Duodenal mucosa (tissue), 2 donors: Measurements from ENCODE around the gene PRDM2.

Experiments used
- H3K27ac ChIP-seq: one replicate; pipeline ENCODE4 v1.7.0; 2013; ENCODE audit warnings: low read depth, low read length
- H3K27me3 ChIP-seq, 2 donors: one replicate each; pipeline ENCODE4 v1.7.0; 2013; ENCODE audit warnings: low read length in 2 of 2, control low read depth in 1 of 2; ENCODE audit not compliant: insufficient read depth in 2 of 2, control insufficient read depth in 1 of 2
- H3K36me3 ChIP-seq, 2 donors: one replicate each; pipeline ENCODE4 v1.7.0; 2013; ENCODE audit warnings: low read length in 2 of 2, control low read depth in 1 of 2; ENCODE audit not compliant: insufficient read depth in 2 of 2, control insufficient read depth in 1 of 2
- H3K4me1 ChIP-seq, 2 donors: one replicate each; pipeline ENCODE4 v1.7.0; 2013; ENCODE audit warnings: low read length in 2 of 2, control low read depth in 1 of 2; ENCODE audit not compliant: insufficient read depth in 2 of 2, control insufficient read depth in 1 of 2
- H3K4me3 ChIP-seq, 2 donors: one replicate each; pipeline ENCODE4 v1.7.0; 2013; ENCODE audit warnings: low read length in 2 of 2, low read depth in 1 of 2
- H3K9ac ChIP-seq, 2 donors: one replicate each; pipeline ENCODE4 v1.7.0; 2013; ENCODE audit warnings: low read length in 2 of 2, low read depth in 1 of 2
- H3K9me3 ChIP-seq, 2 donors: one replicate each; pipeline ENCODE4 v1.7.0; 2013; ENCODE audit warnings: low read length in 2 of 2, control low read depth in 1 of 2; ENCODE audit not compliant: control insufficient read depth in 1 of 2

Gene PRDM2

GRCh38 chr1:13772271-13772670 lies 72.3 kb downstream of the PRDM2 start:
- peaks cover 20 to 36% of the 10 kb centered on the region in 2 donors for H3K36me3 ChIP-seq
- no peaks in the 10 kb centered on the region for H3K9me3 ChIP-seq
- H3K27me3 ChIP-seq = no peaks in the 10 kb centered on the region
- H3K9ac ChIP-seq = no peak overlapping the region
- peaks cover 0 to 4% of the 10 kb centered on the region in 2 donors for H3K4me1 ChIP-seq
- H3K4me3 ChIP-seq = no peak overlapping the region
- no peak overlapping the region for H3K27ac ChIP-seq

DNA sequence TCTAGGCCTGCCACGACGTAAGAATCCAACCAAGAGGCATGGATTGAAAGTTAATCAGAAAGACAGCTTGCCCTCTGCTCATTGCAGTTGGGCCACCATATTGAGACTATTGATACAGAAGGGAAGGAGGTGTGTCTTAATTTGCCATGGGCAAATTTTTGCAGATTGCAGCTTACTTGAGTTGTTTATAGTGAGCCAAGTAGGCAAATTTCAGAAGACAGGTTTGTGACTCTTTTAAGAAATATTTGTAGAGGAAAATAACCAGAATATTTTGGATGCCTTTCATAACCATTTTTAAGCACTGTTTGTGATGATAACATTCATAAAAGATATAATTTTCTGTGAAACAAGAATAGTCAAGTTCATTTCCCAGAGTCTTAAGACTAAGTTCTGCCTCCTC lies 74.1 kb downstream of the PRDM2 start:
- no peaks in the 10 kb centered on the region for H3K9me3 ChIP-seq
- H3K4me3 ChIP-seq = no peak overlapping the region
- H3K4me1 ChIP-seq = no peaks in the 10 kb centered on the region
- peaks cover 26 to 50% of the 10 kb centered on the region in 2 donors for H3K36me3 ChIP-seq
- H3K27ac ChIP-seq = no peak overlapping the region
- H3K9ac ChIP-seq = no peak overlapping the region
- no peaks in the 10 kb centered on the region for H3K27me3 ChIP-seq

GRCh38 chr1:13775459-13775858 lies 75.5 kb downstream of the PRDM2 start:
- Histone ChIP-seq H3K27ac (no peak overlapping the region), H3K36me3 (peaks cover 31 to 58% of the 10 kb centered on the region in 2 donors), H3K4me1 (no peaks in the 10 kb centered on the region)

GRCh38 chr1:13775916-13776315 lies 75.9 kb downstream of the PRDM2 start:
- H3K27ac ChIP-seq = no peak overlapping the region
- no peaks in the 10 kb centered on the region for H3K4me1 ChIP-seq
- H3K4me3 ChIP-seq = no peak overlapping the region
- no peak overlapping the region for H3K9ac ChIP-seq
- no peaks in the 10 kb centered on the region for H3K9me3 ChIP-seq
- H3K36me3 ChIP-seq = peaks cover 31 to 59% of the 10 kb centered on the region in 2 donors
- no peaks in the 10 kb centered on the region for H3K27me3 ChIP-seq

More at GRCh38 chr1:13775459-13775858, 75.5 kb downstream of the PRDM2 start:
- H3K4me3 ChIP-seq = no peak overlapping the region
- H3K9me3 ChIP-seq = no peaks in the 10 kb centered on the region
- no peak overlapping the region for H3K9ac ChIP-seq
- no peaks in the 10 kb centered on the region for H3K27me3 ChIP-seq

DNA sequence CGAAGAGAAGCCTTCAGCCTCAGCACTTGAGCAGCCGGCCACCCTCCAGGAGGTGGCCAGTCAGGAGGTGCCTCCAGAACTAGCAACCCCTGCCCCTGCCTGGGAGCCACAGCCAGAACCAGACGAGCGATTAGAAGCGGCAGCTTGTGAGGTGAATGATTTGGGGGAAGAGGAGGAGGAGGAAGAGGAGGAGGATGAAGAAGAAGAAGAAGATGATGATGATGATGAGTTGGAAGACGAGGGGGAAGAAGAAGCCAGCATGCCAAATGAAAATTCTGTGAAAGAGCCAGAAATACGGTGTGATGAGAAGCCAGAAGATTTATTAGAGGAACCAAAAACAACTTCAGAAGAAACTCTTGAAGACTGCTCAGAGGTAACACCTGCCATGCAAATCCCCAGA lies 78.4 kb downstream of the PRDM2 start:
- no peak overlapping the region for H3K27ac ChIP-seq
- no peaks in the 10 kb centered on the region for H3K9me3 ChIP-seq
- no peak overlapping the region for H3K9ac ChIP-seq
- no peaks in the 10 kb centered on the region for H3K4me1 ChIP-seq
- H3K36me3 ChIP-seq = peaks cover 36 to 79% of the 10 kb centered on the region in 2 donors
- no peak overlapping the region for H3K4me3 ChIP-seq
- no peaks in the 10 kb centered on the region for H3K27me3 ChIP-seq

GRCh38 chr1:13779930-13780329 lies 79.9 kb downstream of the PRDM2 start:
- no peaks in the 10 kb centered on the region for H3K4me1 ChIP-seq
- peaks cover 32 to 90% of the 10 kb centered on the region in 2 donors for H3K36me3 ChIP-seq
- no peaks in the 10 kb centered on the region for H3K9me3 ChIP-seq
- no peak overlapping the region for H3K4me3 ChIP-seq
- no peak overlapping the region for H3K27ac ChIP-seq
- H3K9ac ChIP-seq = no peak overlapping the region
- H3K27me3 ChIP-seq = no peaks in the 10 kb centered on the region

DNA sequence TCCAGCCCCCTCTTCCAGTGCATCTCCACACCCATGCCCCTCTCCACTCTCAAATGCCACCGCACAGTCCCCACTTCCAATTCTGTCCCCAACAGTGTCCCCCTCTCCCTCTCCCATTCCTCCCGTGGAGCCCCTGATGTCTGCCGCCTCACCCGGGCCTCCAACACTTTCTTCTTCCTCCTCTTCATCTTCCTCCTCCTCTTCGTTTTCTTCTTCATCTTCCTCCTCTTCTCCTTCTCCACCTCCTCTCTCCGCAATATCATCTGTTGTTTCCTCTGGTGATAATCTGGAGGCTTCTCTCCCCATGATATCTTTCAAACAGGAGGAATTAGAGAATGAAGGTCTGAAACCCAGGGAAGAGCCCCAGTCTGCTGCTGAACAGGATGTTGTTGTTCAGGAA lies 80.8 kb downstream of the PRDM2 start:
- no peak overlapping the region for H3K4me3 ChIP-seq
- peaks cover 29 to 84% of the 10 kb centered on the region in 2 donors for H3K36me3 ChIP-seq
- no peaks in the 10 kb centered on the region for H3K27me3 ChIP-seq
- H3K4me1 ChIP-seq = no peaks in the 10 kb centered on the region
- H3K9me3 ChIP-seq = no peaks in the 10 kb centered on the region
- no peak overlapping the region for H3K27ac ChIP-seq
- no peak overlapping the region for H3K9ac ChIP-seq

DNA sequence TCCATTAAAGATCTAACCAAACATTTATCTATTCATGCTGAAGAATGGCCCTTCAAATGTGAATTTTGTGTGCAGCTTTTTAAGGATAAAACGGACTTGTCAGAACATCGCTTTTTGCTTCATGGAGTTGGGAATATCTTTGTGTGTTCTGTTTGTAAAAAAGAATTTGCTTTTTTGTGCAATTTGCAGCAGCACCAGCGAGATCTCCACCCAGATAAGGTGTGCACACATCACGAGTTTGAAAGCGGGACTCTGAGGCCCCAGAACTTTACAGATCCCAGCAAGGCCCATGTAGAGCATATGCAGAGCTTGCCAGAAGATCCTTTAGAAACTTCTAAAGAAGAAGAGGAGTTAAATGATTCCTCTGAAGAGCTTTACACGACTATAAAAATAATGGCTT lies 81.2 kb downstream of the PRDM2 start:
- Histone ChIP-seq H3K9me3 (no peaks in the 10 kb centered on the region), H3K36me3 (peaks cover 25 to 83% of the 10 kb centered on the region in 2 donors), H3K27ac (no peak overlapping the region), H3K9ac (no peak overlapping the region), H3K4me3 (no peak overlapping the region), H3K27me3 (no peaks in the 10 kb centered on the region), H3K4me1 (no peaks in the 10 kb centered on the region)

DNA sequence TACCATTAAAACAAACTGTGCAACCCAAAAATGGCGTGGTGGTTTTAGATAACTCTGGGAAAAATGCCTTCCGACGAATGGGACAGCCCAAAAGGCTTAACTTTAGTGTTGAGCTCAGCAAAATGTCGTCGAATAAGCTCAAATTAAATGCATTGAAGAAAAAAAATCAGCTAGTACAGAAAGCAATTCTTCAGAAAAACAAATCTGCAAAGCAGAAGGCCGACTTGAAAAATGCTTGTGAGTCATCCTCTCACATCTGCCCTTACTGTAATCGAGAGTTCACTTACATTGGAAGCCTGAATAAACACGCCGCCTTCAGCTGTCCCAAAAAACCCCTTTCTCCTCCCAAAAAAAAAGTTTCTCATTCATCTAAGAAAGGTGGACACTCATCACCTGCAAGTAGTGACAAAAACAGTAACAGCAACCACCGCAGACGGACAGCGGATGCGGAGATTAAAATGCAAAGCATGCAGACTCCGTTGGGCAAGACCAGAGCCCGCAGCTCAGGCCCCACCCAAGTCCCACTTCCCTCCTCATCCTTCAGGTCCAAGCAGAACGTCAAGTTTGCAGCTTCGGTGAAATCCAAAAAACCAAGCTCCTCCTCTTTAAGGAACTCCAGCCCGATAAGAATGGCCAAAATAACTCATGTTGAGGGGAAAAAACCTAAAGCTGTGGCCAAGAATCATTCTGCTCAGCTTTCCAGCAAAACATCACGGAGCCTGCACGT lies 82.1 kb downstream of the PRDM2 start:
- H3K36me3 ChIP-seq = peaks cover 18 to 83% of the 10 kb centered on the region in 2 donors
- no peak overlapping the region for H3K4me3 ChIP-seq
- H3K27ac ChIP-seq = no peak overlapping the region
- no peaks in the 10 kb centered on the region for H3K27me3 ChIP-seq
- no peaks in the 10 kb centered on the region for H3K9me3 ChIP-seq
- H3K4me1 ChIP-seq = no peaks in the 10 kb centered on the region
- no peak overlapping the region for H3K9ac ChIP-seq

GRCh38 chr1:13782634-13783360 lies 82.8 kb downstream of the PRDM2 start:
- Histone ChIP-seq H3K9me3 (no peaks in the 10 kb centered on the region), H3K27me3 (no peaks in the 10 kb centered on the region), H3K9ac (no peak overlapping the region), H3K27ac (no peak overlapping the region), H3K4me3 (no peak overlapping the region), H3K36me3 (peaks cover 16 to 82% of the 10 kb centered on the region in 2 donors), H3K4me1 (no peaks in the 10 kb centered on the region)
